DMS79 (cell line): Measurements from ENCODE around the gene GPR171.

Experiments
- DNase-seq: peaks from one replicate; lab custom pipeline; 2025; lab: John Stamatoyannopoulos, UW

GPR171 gene

GRCh38 chr3:151213881-151214280, 10.9 kb upstream of the GPR171 start:
- no peak for DNase-seq

GRCh38 chr3:151213151-151213550, 10.1 kb upstream of the GPR171 start:
- DNase-seq = no peak

GRCh38 chr3:151210676-151211381, 7.8 kb upstream of the GPR171 start:
- no peak for DNase-seq

DNA sequence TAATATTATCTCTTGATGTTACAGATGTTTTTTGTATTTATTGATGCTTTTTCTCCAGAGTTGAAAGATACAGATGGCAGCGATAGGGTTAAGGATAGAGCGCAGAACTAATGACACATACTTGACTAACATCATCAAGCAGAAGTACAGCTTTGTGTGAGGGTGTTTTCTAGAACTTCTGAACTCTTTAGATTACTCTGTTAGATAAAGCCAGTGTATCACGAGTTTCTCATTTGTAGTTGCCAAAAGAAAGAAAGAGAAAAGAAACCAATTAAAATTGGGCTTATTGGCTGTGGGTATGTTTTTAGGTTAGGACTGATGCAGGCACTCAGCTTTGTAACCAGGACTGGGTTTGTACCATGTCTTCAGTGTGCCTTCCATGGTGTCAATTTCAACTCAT, 6.6 kb upstream of the GPR171 start:
- DNase-seq = no peak

DNA sequence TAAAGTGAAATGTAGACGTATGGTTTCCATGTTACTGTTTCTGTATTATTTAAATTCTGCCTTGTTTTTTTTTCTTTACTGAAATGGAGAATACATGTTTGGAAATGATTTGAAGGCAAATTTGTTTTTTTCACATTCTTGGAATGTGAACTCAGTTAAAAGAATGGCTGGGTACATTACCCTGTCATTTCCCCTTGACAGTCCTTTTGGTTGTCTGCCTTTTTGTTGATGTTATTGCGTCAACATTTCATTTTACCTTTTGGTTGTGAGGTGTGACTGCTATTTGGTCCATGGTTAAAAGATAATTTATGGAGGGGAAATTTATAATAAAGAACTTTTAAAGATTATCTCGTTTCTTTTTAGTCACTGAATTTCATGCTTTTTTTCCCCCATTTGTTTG, 3.2 kb upstream of the GPR171 start:
- DNase-seq = no peak

DNA sequence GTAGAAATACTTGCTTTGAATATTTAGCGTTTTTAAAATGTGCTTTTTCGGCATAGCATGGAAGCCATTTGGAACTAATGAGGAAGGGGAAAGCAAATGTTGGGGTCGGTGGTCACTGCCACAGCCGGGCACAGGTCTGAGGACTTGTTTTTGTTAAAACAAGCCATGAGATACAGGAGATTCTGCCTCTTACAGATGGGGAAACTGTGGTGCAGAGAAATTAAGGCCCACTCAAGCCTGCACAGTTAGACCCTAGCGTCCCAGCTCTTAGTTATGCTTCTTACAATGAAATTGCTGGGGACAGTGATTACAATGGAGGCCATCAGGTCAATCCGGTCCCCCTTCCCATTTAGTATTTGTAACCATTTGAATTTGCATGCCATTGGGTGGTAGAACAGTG, 2.5 kb upstream of the GPR171 start:
- DNase-seq = no peak

DNA sequence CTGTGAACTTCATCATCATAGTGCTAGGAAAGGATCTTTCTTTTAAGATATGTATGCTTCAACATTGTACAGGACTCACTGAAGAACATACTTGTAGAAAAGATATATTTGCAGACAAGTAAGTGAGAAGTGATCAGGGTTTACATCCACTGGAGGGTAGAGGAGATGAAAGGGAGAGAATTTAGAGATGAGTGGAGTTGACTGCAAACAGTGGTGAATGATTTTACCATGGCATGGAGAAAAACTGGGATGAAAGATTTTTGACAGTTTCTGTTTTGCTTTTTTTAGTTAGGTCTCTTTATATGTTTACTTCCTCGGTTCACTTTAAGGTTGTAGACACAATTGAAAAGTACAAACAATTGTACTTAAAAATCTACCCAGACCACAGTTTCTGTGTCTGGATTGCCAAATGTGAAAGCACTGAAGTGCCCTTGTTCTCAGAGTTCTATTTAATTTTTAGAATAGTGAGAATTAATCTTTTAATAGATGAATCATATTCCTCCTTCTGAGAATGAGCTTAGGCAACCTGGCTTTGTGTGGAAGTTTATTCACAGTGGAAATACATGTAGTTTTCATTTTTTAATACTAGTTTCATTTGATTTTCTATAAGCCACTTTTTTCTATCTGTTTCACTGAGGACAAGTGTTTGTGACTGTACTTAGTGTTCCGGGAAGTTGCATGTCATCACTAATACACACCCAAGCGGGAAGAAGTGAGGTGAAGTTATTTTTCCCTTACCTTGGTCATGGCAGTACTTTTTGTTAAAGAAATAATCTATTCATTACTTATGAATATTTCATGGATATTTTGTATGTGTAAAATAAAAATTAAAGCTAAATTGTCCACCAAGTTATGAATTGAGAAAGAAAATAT, 1.8 kb upstream of the GPR171 start:
- no peak for DNase-seq

GRCh38 chr3:151201051-151201730, 1.8 kb downstream of the GPR171 start:
- DNase-seq = no peak

DNA sequence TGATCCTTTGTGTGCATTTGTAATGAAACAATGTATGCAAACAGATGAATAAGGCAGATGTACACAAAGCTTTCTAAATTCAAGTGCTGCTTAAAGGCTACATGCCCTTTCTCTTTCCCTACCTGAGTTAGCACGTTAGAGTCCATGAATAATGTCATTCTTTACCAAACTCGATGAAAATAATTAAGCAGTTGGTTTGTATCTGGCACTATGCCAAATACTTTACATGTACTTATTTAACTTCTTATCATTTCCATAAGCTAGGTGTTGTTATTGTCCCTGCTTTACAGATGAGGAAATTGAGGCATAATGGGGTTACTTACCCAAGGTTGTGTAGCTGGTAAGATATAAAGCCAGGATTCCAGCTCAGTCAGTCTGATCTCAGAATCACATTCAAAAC, 2.4 kb downstream of the GPR171 start:
- DNase-seq = no peak

DNA sequence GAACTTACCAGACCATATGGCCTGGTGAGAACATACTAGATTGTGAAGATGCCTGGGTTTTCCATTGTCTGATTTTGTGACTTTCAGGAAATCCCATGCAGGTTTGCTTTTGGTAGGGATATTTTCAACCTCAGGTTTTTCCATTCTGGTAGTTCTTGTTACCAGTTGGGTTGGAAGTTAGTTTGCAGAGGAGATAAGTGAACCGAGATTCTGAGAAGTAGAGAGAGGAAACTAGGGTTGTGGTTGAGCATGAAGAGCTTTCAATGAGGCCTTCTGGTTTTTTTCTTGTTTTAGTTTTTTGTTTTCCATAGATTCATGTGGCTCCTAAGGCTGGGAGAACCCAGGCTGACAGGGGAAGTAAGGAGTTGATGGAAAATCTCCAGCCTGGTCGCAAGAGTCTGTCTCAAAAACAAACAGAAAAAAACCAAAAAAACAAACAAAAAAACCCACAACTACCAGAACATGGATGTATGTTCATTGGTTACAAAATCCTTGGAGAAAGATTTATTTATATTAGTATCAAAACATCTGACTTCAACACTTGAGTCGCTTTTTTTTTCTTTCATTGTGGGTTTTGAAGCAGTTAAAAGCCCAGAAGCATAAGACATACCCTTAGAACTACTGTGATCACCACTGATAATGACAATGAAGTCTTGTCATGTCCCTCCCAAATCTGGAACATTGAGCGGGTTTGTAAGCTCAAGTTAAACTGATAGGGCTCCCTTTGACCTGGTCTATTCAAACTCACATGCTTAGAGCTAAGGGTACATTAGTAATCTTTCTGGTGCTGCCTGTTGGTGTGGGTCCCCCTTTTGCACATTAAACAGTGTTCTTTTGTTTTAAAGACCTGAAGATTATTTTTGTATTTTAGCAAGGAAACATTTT, 3.2 kb downstream of the GPR171 start:
- no peak for DNase-seq

DNA sequence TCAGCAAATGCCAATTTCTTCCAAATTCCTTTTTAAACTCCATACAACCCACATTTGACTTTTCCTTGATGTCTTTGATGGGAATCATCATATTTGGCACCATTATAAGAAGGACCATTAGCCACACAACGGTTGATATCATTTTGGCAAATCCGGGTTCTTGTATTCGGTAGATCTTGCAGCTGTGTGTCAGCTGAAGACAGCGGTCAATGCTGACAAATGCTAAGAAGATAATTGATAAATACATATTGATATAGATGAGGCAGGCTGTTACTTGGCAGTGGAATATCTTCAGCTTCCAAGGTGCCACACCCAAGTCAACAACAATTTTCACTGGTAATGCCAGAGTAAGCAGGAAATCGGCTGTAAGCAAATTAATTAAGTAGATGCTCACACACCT, 4.2 kb downstream of the GPR171 start:
- DNase-seq = no peak

DNA sequence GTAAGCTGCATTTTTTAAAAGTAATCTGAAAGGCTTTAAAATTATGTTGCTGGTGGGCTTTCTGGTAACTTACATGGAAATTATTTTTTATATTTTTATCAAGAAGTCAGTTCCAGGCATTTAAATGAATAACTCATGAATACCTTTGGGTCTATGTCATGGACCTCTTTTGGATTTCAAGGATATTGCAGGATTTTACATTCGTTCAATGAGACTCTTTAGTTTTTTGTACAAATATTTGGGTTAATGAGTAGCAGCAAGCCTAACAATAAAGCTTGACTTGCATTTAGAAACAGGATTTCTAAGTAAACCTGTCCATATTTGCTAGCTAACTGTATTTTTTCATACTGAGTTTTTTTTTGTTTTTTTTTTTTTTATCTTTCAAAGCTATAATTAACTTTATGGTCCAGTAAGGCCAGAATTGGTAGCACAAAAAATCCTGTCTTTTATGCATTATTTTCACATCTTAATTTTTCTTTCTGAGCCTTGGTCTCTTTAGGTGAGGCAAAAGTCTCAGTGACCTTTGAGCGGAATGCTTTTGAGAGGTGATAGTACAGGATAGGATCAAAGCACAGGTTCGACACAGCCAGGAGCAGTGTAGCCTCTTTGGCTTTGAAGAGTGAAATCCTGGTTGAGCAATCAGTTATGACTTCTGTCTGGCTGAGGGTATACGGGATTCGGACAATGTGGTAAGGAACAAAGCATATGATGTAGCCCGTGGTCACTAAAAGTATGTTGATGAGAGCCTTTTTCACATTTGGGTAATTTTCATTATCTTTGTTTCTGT, 4.8 kb downstream of the GPR171 start:
- no peak for DNase-seq

GRCh38 chr3:151197228-151197627, 5.8 kb downstream of the GPR171 start:
- DNase-seq = no peak

DNA sequence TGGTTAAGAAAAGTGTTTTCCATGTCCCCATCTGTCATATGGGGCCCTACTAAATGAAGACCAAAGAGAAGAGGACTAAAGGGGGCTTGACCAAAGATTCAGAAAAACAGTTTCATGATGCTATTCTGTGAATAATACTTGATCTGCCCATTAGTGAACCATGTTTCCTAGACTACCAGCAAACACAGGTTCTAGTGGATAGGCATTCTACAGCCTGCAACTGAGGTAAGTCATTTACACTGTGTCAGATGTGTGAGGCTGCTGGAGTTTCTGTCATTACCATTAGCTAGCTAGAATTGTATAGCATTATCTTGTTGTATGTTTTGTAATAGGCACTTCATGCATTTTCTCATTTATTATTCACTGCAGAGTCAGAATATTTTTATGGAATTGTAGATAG, 6.6 kb downstream of the GPR171 start:
- no peak for DNase-seq

DNA sequence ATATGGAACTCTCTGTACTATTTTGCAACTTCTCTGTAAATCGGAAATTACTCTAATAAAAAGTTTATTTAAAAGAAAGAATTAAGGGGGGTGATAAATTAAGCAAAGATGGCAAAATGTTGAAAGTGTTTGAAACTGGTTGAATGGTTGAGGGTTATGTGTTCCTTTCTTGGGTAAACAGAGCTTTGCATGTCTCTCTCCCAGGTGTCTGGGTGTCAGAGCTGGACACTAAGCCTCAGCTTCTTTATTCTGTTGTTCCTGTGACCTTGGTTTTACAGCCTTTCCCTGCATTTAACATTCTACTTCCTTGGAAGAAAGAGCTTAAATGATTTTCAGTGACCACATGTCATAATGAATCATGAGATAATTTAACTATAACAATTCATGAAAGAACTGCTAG, 7.2 kb downstream of the GPR171 start:
- DNase-seq = no peak

DNA sequence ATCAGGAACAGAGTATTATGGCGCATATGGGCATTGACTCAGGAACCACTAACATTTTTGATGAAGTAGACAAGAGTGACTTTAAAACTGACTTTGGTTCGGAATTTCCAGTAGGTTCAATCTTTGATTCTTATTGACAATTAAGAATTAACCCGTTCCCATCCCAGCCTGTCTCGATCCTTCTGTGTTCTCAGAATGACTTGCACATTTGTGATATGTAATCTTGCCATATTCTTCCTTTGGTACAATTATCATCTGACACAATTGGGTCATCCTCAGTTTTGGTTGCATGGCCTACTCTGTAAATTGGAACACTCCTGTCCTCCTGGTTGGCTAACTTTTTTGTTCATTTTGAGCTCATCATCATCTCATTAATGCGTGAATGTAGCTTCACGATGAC, 10.5 kb downstream of the GPR171 start:
- no peak for DNase-seq

GRCh38 chr3:151191095-151191494, 11.9 kb downstream of the GPR171 start:
- no peak for DNase-seq

GRCh38 chr3:151183265-151183671, 19.7 kb downstream of the GPR171 start:
- no peak for DNase-seq

DNA sequence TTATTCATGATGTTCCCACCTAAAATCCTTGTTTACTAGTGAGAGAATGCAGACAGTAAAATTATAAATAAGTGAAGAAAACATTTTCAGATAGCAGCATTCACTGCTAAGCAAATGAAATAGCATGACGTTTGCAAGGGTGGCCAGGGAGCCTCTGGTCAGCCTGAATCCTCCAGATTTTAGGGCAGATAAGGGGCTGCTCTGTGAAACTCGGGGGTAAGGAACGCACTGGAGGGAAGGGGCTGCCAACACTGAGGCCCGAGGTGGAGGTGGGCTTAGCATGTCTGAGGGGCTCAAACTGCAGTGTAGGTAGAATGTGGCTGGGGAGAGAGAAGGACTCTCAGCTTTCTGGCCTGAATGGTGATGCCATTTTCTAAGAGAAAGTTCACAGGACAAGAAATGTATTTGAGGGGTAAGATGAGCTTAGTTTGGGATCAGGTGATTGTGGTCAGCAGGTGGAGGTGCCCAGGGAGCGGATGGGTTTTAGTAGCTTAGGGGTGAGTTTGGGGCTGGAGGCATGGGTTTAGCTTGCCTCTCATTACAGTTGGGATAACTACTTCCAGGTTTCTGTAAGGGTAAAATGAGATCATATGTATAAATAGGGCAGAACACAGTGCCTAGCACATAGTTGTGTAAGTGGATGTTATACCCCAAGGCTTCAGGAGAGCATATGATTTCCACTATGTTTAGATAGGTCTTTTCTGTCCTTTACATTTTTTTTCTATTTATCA, 20.5 kb downstream of the GPR171 start:
- DNase-seq = no peak

- no peak for DNase-seq
Observed at GRCh38 chr3:151178208-151178845, 24.7 kb downstream of the GPR171 start.
